ENCODE measurements around the gene STAT3.
"Not testable (repeated sequence)": the region's sequence is repeated elsewhere in the genome, so short reads cannot be mapped to it uniquely, and the experiment has no call there.

The STAT3 gene

DNA sequence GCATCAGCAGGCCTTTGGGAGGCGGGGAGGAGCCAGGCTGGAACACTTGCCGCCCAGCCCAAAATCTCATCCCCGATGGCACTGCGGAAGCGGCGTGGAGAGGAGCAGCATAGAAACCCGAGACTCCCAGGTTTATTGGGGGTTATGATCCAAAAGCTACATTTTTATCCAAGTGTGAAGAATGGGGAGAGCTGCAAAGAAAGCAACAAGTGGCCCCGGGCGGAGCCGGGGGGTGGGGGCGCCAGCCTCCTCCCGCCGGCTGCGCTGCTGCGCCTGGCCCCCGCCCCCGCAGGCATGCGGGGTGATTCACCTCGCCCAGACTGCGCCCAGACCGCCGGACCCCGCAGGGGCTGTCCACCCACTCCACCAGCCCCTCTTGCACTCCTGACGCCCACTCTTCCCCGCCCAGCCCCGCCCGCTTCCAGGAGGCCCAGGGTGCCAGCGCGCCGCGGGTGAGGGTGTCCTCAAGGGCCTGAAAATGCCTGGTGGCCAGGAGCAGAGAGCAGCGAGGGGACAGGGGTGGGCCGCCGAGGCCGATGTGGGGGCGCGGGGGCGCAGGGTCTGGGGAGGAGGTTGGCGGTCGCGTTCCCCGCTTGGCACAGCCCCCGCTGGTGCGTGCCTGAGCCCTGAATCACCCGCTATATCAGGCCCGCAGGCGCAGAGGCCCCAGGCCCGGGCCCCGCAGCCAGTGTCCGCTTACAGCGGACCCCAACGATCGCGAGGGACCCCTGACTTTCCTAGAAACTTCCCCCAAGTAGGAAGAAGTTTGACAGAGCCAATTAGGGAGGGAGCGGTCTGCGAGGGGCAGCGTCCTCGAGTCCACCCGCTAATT, 33.5 kb upstream of the STAT3 start:
- H3K9me2 ChIP-seq (replicated peaks; ENCODE audit: control insufficient read depth, low read length), result no peaks in the 10 kb centered on the region
- TF ChIP-seq CTCF (IDR thresholded peaks at IDR 0.05; ENCODE audit: low read depth, low read length, poor library complexity, severe bottlenecking) (no peak), EZH2phosphoT487 (IDR thresholded peaks at IDR 0.05; ENCODE audit: borderline replicate concordance, low read length) (peak; percentile 26; the same call in 1 of the 2 replicates)
- H3K36me3 ChIP-seq (ENCODE audit: control insufficient read depth, low read length), result no peaks in the 10 kb centered on the region
- peaks cover 62% of the 10 kb centered on the region for H3K27me3 ChIP-seq (ENCODE audit: control insufficient read depth, low read length)
- no peaks in the 10 kb centered on the region for H3K9me3 ChIP-seq (ENCODE audit: control insufficient read depth, insufficient read depth, low read length)
- H3K27ac ChIP-seq (ENCODE audit: low read depth, low read length), result no peak overlapping the region
- H4K20me1 ChIP-seq (ENCODE audit: control insufficient read depth, insufficient read depth, low read depth, low read length), result 0 out of 2 replicates have a peak, but pooled peaks cover 6% of the 10 kb centered on the region
- H3K4me2 ChIP-seq (ENCODE audit: low read length), result no peak overlapping the region
- no peaks in the 10 kb centered on the region for H3K79me2 ChIP-seq (ENCODE audit: control insufficient read depth, low read length)
- no peaks in the 10 kb centered on the region for H3F3A ChIP-seq (ENCODE audit: control insufficient read depth, insufficient read depth)
- H3K4me3 ChIP-seq (ENCODE audit: low read length), result no peak overlapping the region
- H3K4me1 ChIP-seq (ENCODE audit: control insufficient read depth, low read length), result no peaks in the 10 kb centered on the region

DNA sequence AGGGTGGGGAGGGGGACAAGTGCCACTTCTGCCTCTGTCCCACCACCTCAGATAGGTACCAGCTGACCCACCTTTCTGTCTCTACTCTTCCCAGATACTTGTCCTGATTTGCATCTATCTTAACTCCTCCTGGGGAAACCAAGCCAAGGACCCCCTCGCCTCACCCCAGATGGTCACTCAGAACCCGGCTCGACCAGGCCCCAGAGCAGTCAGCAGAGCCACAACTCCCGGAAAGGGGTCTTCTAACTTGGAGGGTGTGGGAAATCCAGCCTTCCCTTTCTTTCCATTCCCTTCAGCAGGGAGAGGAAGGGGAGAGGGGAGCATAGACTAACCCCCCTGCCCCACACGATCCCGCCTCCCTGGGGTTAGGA, 32.9 kb upstream of the STAT3 start:
- no peaks in the 10 kb centered on the region for H3K9me2 ChIP-seq (replicated peaks; ENCODE audit: control insufficient read depth, low read length)
- no peaks in the 10 kb centered on the region for H3F3A ChIP-seq (ENCODE audit: control insufficient read depth, insufficient read depth)
- H3K27ac ChIP-seq (ENCODE audit: low read depth, low read length), result no peak overlapping the region
- H3K79me2 ChIP-seq (ENCODE audit: control insufficient read depth, low read length), result no peaks in the 10 kb centered on the region
- H3K4me2 ChIP-seq (ENCODE audit: low read length), result no peak overlapping the region
- no peaks in the 10 kb centered on the region; the same call in 1 of the 2 replicates for H3K4me1 ChIP-seq (ENCODE audit: control insufficient read depth, low read length)
- 0 out of 2 replicates have a peak, but pooled peaks cover 6% of the 10 kb centered on the region for H4K20me1 ChIP-seq (ENCODE audit: control insufficient read depth, insufficient read depth, low read depth, low read length)
- no peak for TF ChIP-seq EZH2phosphoT487 (IDR thresholded peaks at IDR 0.05; ENCODE audit: borderline replicate concordance, low read length)
- no peaks in the 10 kb centered on the region for H3K36me3 ChIP-seq (ENCODE audit: control insufficient read depth, low read length)
- H3K9me3 ChIP-seq (ENCODE audit: control insufficient read depth, insufficient read depth, low read length), result no peaks in the 10 kb centered on the region
- H3K27me3 ChIP-seq (ENCODE audit: control insufficient read depth, low read length), result peaks cover 60% of the 10 kb centered on the region
- H3K4me3 ChIP-seq (ENCODE audit: low read length), result no peak overlapping the region

DNA sequence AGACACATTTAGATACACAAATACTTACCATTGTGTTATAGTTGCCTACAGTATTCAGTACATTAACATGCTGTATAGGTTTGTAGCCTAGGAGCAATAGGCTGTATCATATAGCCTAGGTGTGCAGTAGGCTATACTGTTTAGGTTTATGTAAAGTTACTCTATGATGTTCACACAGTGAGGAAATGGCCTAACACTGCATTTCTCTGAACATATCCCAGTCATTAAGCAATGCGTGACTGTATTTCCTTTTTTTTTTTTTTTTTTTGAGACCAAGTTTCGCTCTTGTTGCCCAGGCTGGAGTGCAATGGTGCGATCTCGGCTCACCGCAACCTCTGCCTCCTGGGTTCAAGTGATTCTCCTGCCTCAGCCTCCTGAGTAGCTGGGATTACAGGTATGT, 29.7 kb upstream of the STAT3 start:
- not testable (repeated sequence) for H3K79me2 ChIP-seq (ENCODE audit: control insufficient read depth, low read length); H3K27ac ChIP-seq (ENCODE audit: low read depth, low read length); H4K20me1 ChIP-seq (ENCODE audit: control insufficient read depth, insufficient read depth, low read depth, low read length); H3F3A ChIP-seq (ENCODE audit: control insufficient read depth, insufficient read depth); H3K9me2 ChIP-seq (replicated peaks; ENCODE audit: control insufficient read depth, low read length); H3K9me3 ChIP-seq (ENCODE audit: control insufficient read depth, insufficient read depth, low read length); H3K4me2 ChIP-seq (ENCODE audit: low read length); H3K36me3 ChIP-seq (ENCODE audit: control insufficient read depth, low read length); H3K4me3 ChIP-seq (ENCODE audit: low read length)
- Histone ChIP-seq H3K4me1 (ENCODE audit: control insufficient read depth, low read length) (peaks cover 20% of the 10 kb centered on the region), H3K27me3 (ENCODE audit: control insufficient read depth, low read length) (peaks cover 42% of the 10 kb centered on the region)

- H3K4me3 ChIP-seq (ENCODE audit: low read length), result peak overlapping the region; percentile 55
- TF ChIP-seq CTCF (IDR thresholded peaks at IDR 0.05; ENCODE audit: low read depth, low read length, poor library complexity, severe bottlenecking) (no peak), EZH2phosphoT487 (IDR thresholded peaks at IDR 0.05; ENCODE audit: borderline replicate concordance, low read length) (no peak)
- no peaks in the 10 kb centered on the region for H3F3A ChIP-seq (ENCODE audit: control insufficient read depth, insufficient read depth)
- no peaks in the 10 kb centered on the region for H4K20me1 ChIP-seq (ENCODE audit: control insufficient read depth, insufficient read depth, low read depth, low read length)
- no peaks in the 10 kb centered on the region for H3K79me2 ChIP-seq (ENCODE audit: control insufficient read depth, low read length)
- no peaks in the 10 kb centered on the region for H3K9me2 ChIP-seq (replicated peaks; ENCODE audit: control insufficient read depth, low read length)
- no peaks in the 10 kb centered on the region for H3K9me3 ChIP-seq (ENCODE audit: control insufficient read depth, insufficient read depth, low read length)
- H3K4me1 ChIP-seq (ENCODE audit: control insufficient read depth, low read length), result peaks cover 20% of the 10 kb centered on the region
- no peaks in the 10 kb centered on the region for H3K36me3 ChIP-seq (ENCODE audit: control insufficient read depth, low read length)
- H3K27me3 ChIP-seq (ENCODE audit: control insufficient read depth, low read length), result peaks cover 19% of the 10 kb centered on the region
- peak overlapping the region; percentile 22; the same call in 1 of the 2 replicates for H3K27ac ChIP-seq (ENCODE audit: low read depth, low read length)
- H3K4me2 ChIP-seq (ENCODE audit: low read length), result peak overlapping the region; percentile 69
Observed at GRCh38 chr17:42414704-42415409, 26.6 kb upstream of the STAT3 start.

All from DOHH2 (cell line).